8988T (cell line): ENCODE data around the gene CSN1S1.

ENCODE experiments used
- DNase-seq: peaks from one replicate; pipeline ENCODE4 v3.0.0; 2011

CSN1S1 gene

DNA sequence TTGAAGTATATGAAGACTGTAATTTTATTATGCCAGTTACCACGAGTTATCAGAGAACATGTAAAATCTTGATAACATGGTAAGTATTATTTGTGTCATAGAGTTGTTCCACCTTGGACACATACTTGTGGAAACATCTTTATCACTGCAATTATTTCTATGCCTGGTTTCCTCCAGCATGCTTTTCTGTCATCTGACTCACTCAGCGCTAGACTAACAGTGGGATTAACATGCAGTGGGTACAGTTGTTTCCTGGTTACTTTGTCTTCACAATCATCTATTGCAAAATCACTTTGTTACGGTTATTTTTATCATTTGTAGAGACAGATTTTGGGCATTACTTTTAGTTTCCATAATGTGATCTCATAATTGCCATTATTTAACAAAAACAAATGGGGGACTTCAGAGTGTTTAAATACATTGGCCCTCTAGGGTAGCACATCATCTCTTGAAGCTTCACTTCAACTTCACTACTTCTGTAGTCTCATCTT lies 64.7 kb downstream of the CSN1S1 start, which contains the start of gene STATH:
Gene STATH, plus strand, starts transcription at position 441 of the 491 bp plus-strand sequence. CDS start 2,472 bp downstream, outside the sequence.
- no peak for DNase-seq
